ENCODE measurements around the gene TMEM181. TPM values are rescaled to one million over a fixed set of nuclear protein-coding genes. Genes with fewer than 3 reads are reported as not detected.
"Not testable (repeated sequence)": the region's sequence is repeated elsewhere in the genome, so short reads cannot be mapped to it uniquely, and the experiment has no call there.

TMEM181 gene
- total RNA-seq, 1 donor from 2014 or later = 18.4 TPM

GRCh38 chr6:158604048-158604406 lies 44.1 kb downstream of the TMEM181 start:
- Histone ChIP-seq H3K9me3 (no peaks in the 10 kb centered on the region), H3K36me3 (peaks cover 0 to 34% of the 10 kb centered on the region in 2 donors), H3K27ac (no peak overlapping the region), H3K27me3 (no peaks in the 10 kb centered on the region), H3K4me3 (no peak overlapping the region), H3K4me1 (no peaks in the 10 kb centered on the region)
- TF ChIP-seq CTCF (IDR thresholded peaks at IDR 0.05) (no peak), POLR2A (IDR thresholded peaks at IDR 0.05) (no peak), POLR2AphosphoS5 (IDR thresholded peaks at IDR 0.05; ENCODE audit: insufficient read depth in 1 of 2, low read depth in 1 of 2) (no peak)
- intact Hi-C loops (cut with DNase I) = no loop called here
- no peak for DNase-seq (ENCODE audit: extremely low spot score in 2 of 2)

GRCh38 chr6:158605266-158605878 lies 45.5 kb downstream of the TMEM181 start:
- no peak overlapping the region for H3K27ac ChIP-seq
- H3K4me1 ChIP-seq = no peaks in the 10 kb centered on the region
- TF ChIP-seq POLR2A (IDR thresholded peaks at IDR 0.05) (no peak), CTCF (IDR thresholded peaks at IDR 0.05) (peak; percentile 60 to 71 (median 62)), POLR2AphosphoS5 (IDR thresholded peaks at IDR 0.05; ENCODE audit: insufficient read depth in 1 of 2, low read depth in 1 of 2) (no peak)
- no peaks in the 10 kb centered on the region for H3K9me3 ChIP-seq
- H3K4me3 ChIP-seq = no peak overlapping the region
- no peaks in the 10 kb centered on the region for H3K27me3 ChIP-seq
- H3K36me3 ChIP-seq = peaks cover 0 to 37% of the 10 kb centered on the region in 2 donors
- intact Hi-C loops (cut with DNase I) = no loop called here
- DNase-seq (ENCODE audit: extremely low spot score in 2 of 2) = peak in 1 of 2 donors; percentile 3

- intact Hi-C loops (cut with DNase I); H3K9me3 ChIP-seq; H3K27me3 ChIP-seq; H3K4me3 ChIP-seq; H3K4me1 ChIP-seq; H3K27ac ChIP-seq: not testable (repeated sequence)
- DNase-seq (ENCODE audit: extremely low spot score in 2 of 2) = peak in 1 of 2 donors; percentile 25
- H3K36me3 ChIP-seq = peaks cover 0 to 37% of the 10 kb centered on the region in 2 donors
Measured at GRCh38 chr6:158606011-158606410, 46.1 kb downstream of the TMEM181 start.

GRCh38 chr6:158606935-158607334 lies 47.0 kb downstream of the TMEM181 start:
- H3K9me3 ChIP-seq = no peaks in the 10 kb centered on the region
- H3K4me1 ChIP-seq = no peaks in the 10 kb centered on the region
- H3K4me3 ChIP-seq = no peak overlapping the region
- no peaks in the 10 kb centered on the region for H3K27me3 ChIP-seq
- H3K27ac ChIP-seq = no peak overlapping the region
- intact Hi-C loops (cut with DNase I) = no loop called here
- H3K36me3 ChIP-seq = peaks cover 0 to 46% of the 10 kb centered on the region in 2 donors
- TF ChIP-seq POLR2A (IDR thresholded peaks at IDR 0.05) (no peak), POLR2AphosphoS5 (IDR thresholded peaks at IDR 0.05; ENCODE audit: insufficient read depth in 1 of 2, low read depth in 1 of 2) (no peak), CTCF (IDR thresholded peaks at IDR 0.05) (no peak)
- DNase-seq (ENCODE audit: extremely low spot score in 2 of 2) = peak in 1 of 2 donors; percentile 31

GRCh38 chr6:158607411-158608170 lies 47.7 kb downstream of the TMEM181 start:
- no peaks in the 10 kb centered on the region for H3K9me3 ChIP-seq
- no peaks in the 10 kb centered on the region for H3K27me3 ChIP-seq
- DNase-seq (ENCODE audit: extremely low spot score in 2 of 2) = peak in 1 of 2 donors; percentile 43
- no peak overlapping the region for H3K4me3 ChIP-seq
- H3K36me3 ChIP-seq = peaks cover 0 to 47% of the 10 kb centered on the region in 2 donors
- no peak overlapping the region for H3K27ac ChIP-seq
- no peak for TF ChIP-seq POLR2AphosphoS5 (IDR thresholded peaks at IDR 0.05; ENCODE audit: insufficient read depth in 1 of 2, low read depth in 1 of 2)
- no peak for TF ChIP-seq POLR2A (IDR thresholded peaks at IDR 0.05)
- TF ChIP-seq CTCF (IDR thresholded peaks at IDR 0.05) = no peak
- H3K4me1 ChIP-seq = no peaks in the 10 kb centered on the region
- intact Hi-C loops (cut with DNase I) = no loop called here

Data from vagina (tissue), 2 donors.